Panc1 (cell line): Measurements from ENCODE around the gene GALNT10. TPM values are rescaled to one million over a fixed set of nuclear protein-coding genes. Genes with fewer than 3 reads are reported as not detected.

ENCODE experiments used
- ATAC-seq: fragments of 200-7000 bp; cut with Tn5 transposase; 2 replicates; pipeline ENCODE4 v1.9.1; 2020; ENCODE audit warnings: mild to moderate bottlenecking, moderate library complexity
- BruUV-seq: library from RNA; stranded (reverse); fragments of 400-500 nt; replicated peaks from 2 replicates; lab custom pipeline; 2021; lab: Mats Ljungman, UMichigan
- CTCF ChIA-PET: fragments of 300-600 bp; sonication (Branson Sonifier 250); formaldehyde crosslinking; loops from one replicate; lab custom pipeline; 2022; ENCODE audit warnings: antibody characterized with exemption; lab: Charles Lee
- POLR2A ChIA-PET: fragments of 300-600 bp; sonication (Branson Sonifier 250); formaldehyde crosslinking; loops from one replicate; lab custom pipeline; 2022; ENCODE audit warnings: antibody characterized with exemption; lab: Charles Lee
- DNase-seq: peaks from one replicate; pipeline ENCODE4 v3.0.0-alpha.2; 2010; ENCODE audit warnings: low read depth, low spot score
- H3K27ac ChIP-seq: 2 replicates; pipeline ENCODE4 v1.5.1; 2011; ENCODE audit warnings: mild to moderate bottlenecking, low read length, inconsistent platforms
- H3K27me3 ChIP-seq: fragments of 200-500 bp; sonication (Bioruptor generic); 2 replicates; pipeline ENCODE4 v1.6.0; 2014; ENCODE audit warnings: low read length, inconsistent platforms; ENCODE audit not compliant: control insufficient read depth, insufficient read depth
- H3K36me3 ChIP-seq: fragments of 200-500 bp; sonication (Bioruptor generic); 2 replicates; pipeline ENCODE4 v1.5.1; 2014; ENCODE audit warnings: inconsistent platforms, mild to moderate bottlenecking, low read length, moderate library complexity; ENCODE audit not compliant: control insufficient read depth, insufficient read depth
- H3K4me1 ChIP-seq: 2 replicates; pipeline ENCODE4 v1.5.1; 2011; ENCODE audit warnings: inconsistent platforms, mild to moderate bottlenecking, low read length, moderate library complexity; ENCODE audit not compliant: control insufficient read depth, insufficient read depth
- H3K4me3 ChIP-seq, 2 experiments: 2 replicates each; pipeline ENCODE4 v1.5.1; 2011 to 2012; ENCODE audit warnings: low read depth in 2 of 2, low read length in 2 of 2, mild to moderate bottlenecking in 2 of 2, inconsistent platforms in 1 of 2, moderate library complexity in 1 of 2
- H3K9me3 ChIP-seq: fragments of 200-500 bp; sonication (Bioruptor generic); 2 replicates; pipeline ENCODE4 v1.5.1; 2014; ENCODE audit warnings: low read depth, mild to moderate bottlenecking, inconsistent platforms, low read length, moderate library complexity; ENCODE audit not compliant: control insufficient read depth, insufficient read depth
- CTCF ChIP-seq: fragments of 450-650 bp; IDR thresholded peaks from 2 replicates; pipeline ENCODE4 v1.5.1; 2017; ENCODE audit warnings: mild to moderate bottlenecking
- POLR2AphosphoS5 ChIP-seq: IDR thresholded peaks from 2 replicates; pipeline ENCODE4 v1.6.1; 2012; ENCODE audit warnings: mild to moderate bottlenecking, low read depth, low read length, moderate library complexity
- REST ChIP-seq, 2 experiments: IDR thresholded peaks; 2 replicates each; pipeline ENCODE4 v1.6.1; 2011 to 2012; ENCODE audit warnings: low read depth in 2 of 2, control low read depth in 1 of 2, low read length in 1 of 2, mild to moderate bottlenecking in 1 of 2, moderate library complexity in 1 of 2; ENCODE audit not compliant: insufficient read depth in 1 of 2
- SIN3A ChIP-seq: IDR thresholded peaks from 2 replicates; pipeline ENCODE4 v1.6.1; 2012; ENCODE audit warnings: low read depth, mild to moderate bottlenecking, low read length, moderate library complexity, borderline replicate concordance; ENCODE audit not compliant: insufficient read depth
- TCF7L2 ChIP-seq: IDR thresholded peaks from 2 replicates; pipeline ENCODE4 v1.6.1; 2011; ENCODE audit warnings: mild to moderate bottlenecking, low read depth, low read length, inconsistent platforms
- in situ Hi-C: cut with HindIII; loops from 2 replicates; pipeline ENCODE4 v1.10.0; 2016; ENCODE audit warnings: low sequenced_read_pairs, low pct_unique_long_range_greater_than_20kb
- intact Hi-C: fragments of 100-400 bp; cut with micrococcal nuclease; formaldehyde crosslinking; loops from one replicate; pipeline ENCODE4 v1.10.0; 2022; ENCODE audit not compliant: unreplicated experiment
- total RNA-seq: library from RNA; stranded (reverse); gene quantifications from one replicate; pipeline ENCODE4 v1.2.1, GENCODE V29; 2021; ENCODE audit not compliant: unreplicated experiment

The GALNT10 gene
- total RNA-seq, 1 experiment from 2014 or later: 50.5 TPM

- in situ Hi-C loops: no loop called here
- Histone ChIP-seq H3K27me3 (no peaks in the 10 kb centered on the region), H3K9me3 (no peaks in the 10 kb centered on the region), H3K27ac (no peak overlapping the region), H3K4me1 (no peaks in the 10 kb centered on the region), H3K4me3 (no peak overlapping the region), H3K36me3 (no peaks in the 10 kb centered on the region)
- POLR2A ChIA-PET: interaction anchor here (0.5 to 0.7 kb wide), 2 partner anchors 282 to 858 kb away, joined by 5 read pairs; no protein-coding TSS in a partner anchor
- no TSS peak for BruUV-seq
- TF ChIP-seq REST (IDR thresholded peaks at IDR 0.05; ENCODE audit: insufficient read depth in 1 of 2, low read depth in 2 of 2, low read length in 1 of 2) (no peak), TCF7L2 (no peak), SIN3A (no peak), CTCF (no peak), POLR2AphosphoS5 (no peak)
- DNase-seq (no peak), ATAC-seq (no peak)
- CTCF ChIA-PET: no interaction called here
- intact Hi-C loops: no loop called here
These were observed 238.8 kb downstream of the GALNT10 start for GRCh38 chr5:154429341-154429740.

GRCh38 chr5:154430466-154430865, 239.9 kb downstream of the GALNT10 start:
- no peak for TF ChIP-seq CTCF
- no peak for TF ChIP-seq REST (IDR thresholded peaks at IDR 0.05; ENCODE audit: insufficient read depth in 1 of 2, low read depth in 2 of 2, low read length in 1 of 2)
- TF ChIP-seq TCF7L2: no peak
- no peak for TF ChIP-seq SIN3A
- no peak for TF ChIP-seq POLR2AphosphoS5
- Histone ChIP-seq H3K4me3 (no peak overlapping the region), H3K9me3 (no peaks in the 10 kb centered on the region), H3K27ac (no peak overlapping the region), H3K36me3 (no peaks in the 10 kb centered on the region), H3K4me1 (no peaks in the 10 kb centered on the region), H3K27me3 (no peaks in the 10 kb centered on the region)
- DNase-seq (no peak), ATAC-seq (no peak)
- in situ Hi-C loops (no loop called here), intact Hi-C loops (no loop called here)
- POLR2A ChIA-PET: interaction anchor here (0.7 kb wide), 1 partner anchor 44 kb away, joined by 4 read pairs; no protein-coding TSS in a partner anchor
- CTCF ChIA-PET: interaction anchor here (0.7 kb wide), 1 partner anchor 356 kb away, joined by 3 read pairs; no protein-coding TSS in a partner anchor
- no TSS peak for BruUV-seq
